OCI-LY1 (cell line): Measurements from ENCODE around the gene P2RY6.

Experiments used
- H2AFZ ChIP-seq: fragments of 200-600 bp; sonication (generic), shearing (Covaris generic); 2 replicates; pipeline ENCODE4 v1.6.0; 2014; ENCODE audit warnings: antibody characterized with exemption, mild to moderate bottlenecking, low read length
- H3F3A ChIP-seq: fragments of 200-600 bp; sonication (generic), shearing (Covaris generic); 2 replicates; pipeline ENCODE4 v1.6.0; 2014; ENCODE audit warnings: mild to moderate bottlenecking, antibody characterized with exemption, low read length, moderate library complexity; ENCODE audit not compliant: insufficient read depth
- H3K27ac ChIP-seq: fragments of 200-600 bp; sonication (generic); 2 replicates; pipeline ENCODE4 v1.5.1; 2014; ENCODE audit warnings: low read length, mixed run types, mild to moderate bottlenecking, low read depth; ENCODE audit not compliant: poor library complexity, severe bottlenecking
- H3K27me3 ChIP-seq: fragments of 200-600 bp; sonication (generic); 2 replicates; pipeline ENCODE4 v1.6.0; 2014; ENCODE audit warnings: antibody characterized with exemption, mild to moderate bottlenecking, low read length, moderate library complexity; ENCODE audit not compliant: insufficient read depth
- H3K36me3 ChIP-seq: fragments of 200-600 bp; sonication (generic); 2 replicates; pipeline ENCODE4 v1.6.1; 2014; ENCODE audit warnings: mild to moderate bottlenecking, antibody characterized with exemption, low read length, moderate library complexity, mixed read lengths; ENCODE audit not compliant: insufficient read depth
- H3K4me1 ChIP-seq: fragments of 200-600 bp; sonication (generic); 2 replicates; pipeline ENCODE4 v1.5.1; 2014; ENCODE audit warnings: mild to moderate bottlenecking, low read length, moderate library complexity; ENCODE audit not compliant: insufficient read depth, severe bottlenecking
- H3K4me2 ChIP-seq: fragments of 200-600 bp; sonication (generic), shearing (Covaris generic); 2 replicates; pipeline ENCODE4 v1.6.1; 2014; ENCODE audit warnings: low read length
- H3K4me3 ChIP-seq: fragments of 200-600 bp; sonication (generic); 2 replicates; pipeline ENCODE4 v1.5.1; 2014; ENCODE audit warnings: low read length, low read depth, mild to moderate bottlenecking, mixed read lengths; ENCODE audit not compliant: poor library complexity, severe bottlenecking
- H3K79me2 ChIP-seq: fragments of 200-600 bp; shearing (Covaris generic); 2 replicates; pipeline ENCODE4 v1.6.1; 2016; ENCODE audit warnings: mixed run types, low read length, mixed read lengths; ENCODE audit not compliant: insufficient read depth
- H3K9ac ChIP-seq: fragments of 200-600 bp; sonication (generic), shearing (Covaris generic); 2 replicates; pipeline ENCODE4 v1.6.1; 2014; ENCODE audit warnings: mild to moderate bottlenecking, low read length, mixed read lengths
- H3K9me2 ChIP-seq: fragments of 200-600 bp; sonication (generic), shearing (Covaris generic); 2 replicates; pipeline ENCODE4 v1.6.1; 2014; ENCODE audit warnings: low read depth, mild to moderate bottlenecking, low read length, mixed read lengths
- H3K9me3 ChIP-seq: fragments of 200-600 bp; shearing (Covaris generic); 2 replicates; pipeline ENCODE4 v1.6.1; 2014; ENCODE audit warnings: low read length, mixed read lengths
- H4K20me1 ChIP-seq: fragments of 200-600 bp; sonication (generic), shearing (Covaris generic); 2 replicates; pipeline ENCODE4 v1.6.0; 2016; ENCODE audit warnings: mild to moderate bottlenecking, low read length; ENCODE audit not compliant: insufficient read depth
- CTCF ChIP-seq: fragments of 200-600 bp; sonication (generic), shearing (Covaris generic); IDR thresholded peaks from 2 replicates; pipeline ENCODE4 v1.5.1; 2017; ENCODE audit warnings: mild to moderate bottlenecking, antibody characterized with exemption, low read length, moderate library complexity, mixed read lengths
- EZH2 ChIP-seq: fragments of 200-600 bp; sonication (generic), shearing (Covaris generic); IDR thresholded peaks from 2 replicates; pipeline ENCODE4 v1.8.0; 2017; ENCODE audit warnings: borderline replicate concordance, mixed run types, mild to moderate bottlenecking, antibody characterized with exemption, low read length, moderate library complexity, mixed read lengths

Gene P2RY6

GRCh38 chr11:73265278-73265810 lies 6.8 kb upstream of the P2RY6 start:
- Histone ChIP-seq H2AFZ (no peak overlapping the region), H4K20me1 (no peaks in the 10 kb centered on the region), H3K27me3 (no peaks in the 10 kb centered on the region), H3K4me3 (no peak overlapping the region), H3K4me1 (no peaks in the 10 kb centered on the region), H3K27ac (no peak overlapping the region), H3K9me2 (no peaks in the 10 kb centered on the region), H3K9me3 (no peaks in the 10 kb centered on the region), H3K4me2 (no peak overlapping the region), H3K79me2 (no peaks in the 10 kb centered on the region), H3K36me3 (no peaks in the 10 kb centered on the region), H3K9ac (no peak overlapping the region), H3F3A (no peaks in the 10 kb centered on the region)
- no peak for TF ChIP-seq CTCF
- no peak for TF ChIP-seq EZH2

GRCh38 chr11:73265853-73266645 lies 6.1 kb upstream of the P2RY6 start:
- Histone ChIP-seq H3K9me3 (no peaks in the 10 kb centered on the region), H3K4me2 (no peak overlapping the region), H3K27ac (no peak overlapping the region), H3K9ac (no peak overlapping the region), H3K36me3 (no peaks in the 10 kb centered on the region), H3K9me2 (no peaks in the 10 kb centered on the region), H3K27me3 (no peaks in the 10 kb centered on the region; the same call in 1 of the 2 replicates), H3K4me3 (no peak overlapping the region), H3F3A (no peaks in the 10 kb centered on the region), H3K4me1 (no peaks in the 10 kb centered on the region), H3K79me2 (no peaks in the 10 kb centered on the region), H2AFZ (no peak overlapping the region), H4K20me1 (no peaks in the 10 kb centered on the region)
- TF ChIP-seq CTCF (no peak), EZH2 (no peak)

GRCh38 chr11:73266646-73267020 lies 5.5 kb upstream of the P2RY6 start:
- H2AFZ ChIP-seq: no peak overlapping the region
- no peak overlapping the region for H3K9ac ChIP-seq
- H3K4me3 ChIP-seq: no peak overlapping the region
- no peaks in the 10 kb centered on the region for H3K79me2 ChIP-seq
- H3K27ac ChIP-seq: no peak overlapping the region
- H3F3A ChIP-seq: no peaks in the 10 kb centered on the region
- no peaks in the 10 kb centered on the region for H4K20me1 ChIP-seq
- H3K27me3 ChIP-seq: no peaks in the 10 kb centered on the region; the same call in 1 of the 2 replicates
- H3K9me3 ChIP-seq: no peaks in the 10 kb centered on the region
- H3K4me1 ChIP-seq: no peaks in the 10 kb centered on the region
- TF ChIP-seq EZH2 (no peak), CTCF (no peak)
- no peaks in the 10 kb centered on the region for H3K36me3 ChIP-seq
- H3K4me2 ChIP-seq: no peak overlapping the region
- H3K9me2 ChIP-seq: no peaks in the 10 kb centered on the region
